GM19438 (cell line): ENCODE results near the gene ACAD11.
"Not testable (repeated sequence)": the region's sequence is repeated elsewhere in the genome, so short reads cannot be mapped to it uniquely, and the experiment has no call there.

Source experiments
- ATAC-seq: cut with Tn5 transposase; IDR thresholded peaks from one replicate; pipeline ENCODE4 v1.9.1; 2021; ENCODE audit warnings: low read depth; ENCODE audit not compliant: unreplicated experiment

Gene ACAD11

GRCh38 chr3:132556508-132557159 is 103.0 kb downstream of the ACAD11 start:
- no peak for ATAC-seq

- not testable (repeated sequence) for ATAC-seq
These were observed 103.6 kb downstream of the ACAD11 start for GRCh38 chr3:132556036-132556386.

- no peak for ATAC-seq
These were observed 104.1 kb downstream of the ACAD11 start for GRCh38 chr3:132555306-132556035.

GRCh38 chr3:132554437-132554836 is 105.2 kb downstream of the ACAD11 start:
- no peak for ATAC-seq

- ATAC-seq = no peak
These were observed 105.8 kb downstream of the ACAD11 start for GRCh38 chr3:132553826-132554225.

- no peak for ATAC-seq
These were observed 108.9 kb downstream of the ACAD11 start for GRCh38 chr3:132550579-132551305.

GRCh38 chr3:132549890-132550578 is 109.6 kb downstream of the ACAD11 start:
- ATAC-seq = no peak

- ATAC-seq = no peak
These were observed 110.4 kb downstream of the ACAD11 start for GRCh38 chr3:132549169-132549568.

GRCh38 chr3:132545471-132545870 is 114.1 kb downstream of the ACAD11 start:
- no peak for ATAC-seq

- ATAC-seq = no peak
These were observed 115.5 kb downstream of the ACAD11 start for GRCh38 chr3:132544130-132544529.

- ATAC-seq = no peak
These were observed 116.4 kb downstream of the ACAD11 start for GRCh38 chr3:132543011-132543739.

GRCh38 chr3:132542577-132542976 is 117.0 kb downstream of the ACAD11 start:
- ATAC-seq = no peak

- ATAC-seq = no peak
These were observed 119.9 kb downstream of the ACAD11 start for GRCh38 chr3:132539681-132540080.

- no peak for ATAC-seq
These were observed 121.5 kb downstream of the ACAD11 start for GRCh38 chr3:132538072-132538471.

- no peak for ATAC-seq
These were observed 122.3 kb downstream of the ACAD11 start for GRCh38 chr3:132537297-132537696.

- ATAC-seq = no peak
These were observed 123.0 kb downstream of the ACAD11 start for GRCh38 chr3:132536442-132537153.

- peak; percentile 70 for ATAC-seq
These were observed 123.8 kb downstream of the ACAD11 start for GRCh38 chr3:132535575-132536441.

GRCh38 chr3:132530624-132531023 is 129.0 kb downstream of the ACAD11 start:
- ATAC-seq = no peak

GRCh38 chr3:132522353-132522752 is 137.3 kb downstream of the ACAD11 start:
- peak; percentile 81 for ATAC-seq
